HCT116 (cell line): ENCODE measurements around the gene LYRM9. TPM values are rescaled to one million over a fixed set of nuclear protein-coding genes. Genes with fewer than 3 reads are reported as not detected.
"Not testable (repeated sequence)": the region's sequence is repeated elsewhere in the genome, so short reads cannot be mapped to it uniquely, and the experiment has no call there.

Experiments used
- ATAC-seq: fragments of 200-7000 bp; cut with Tn5 transposase; 2 replicates; pipeline ENCODE4 v1.9.1; 2020; ENCODE audit warnings: mild to moderate bottlenecking, moderate library complexity
- BruUV-seq: library from RNA; stranded (reverse); fragments of 400-500 nt; replicated peaks from 2 replicates; lab custom pipeline; 2021; lab: Mats Ljungman, UMichigan
- CTCF ChIA-PET: fragments of 300-600 bp; sonication (Branson Sonifier 250); formaldehyde crosslinking; loops from one replicate; lab custom pipeline; 2021; ENCODE audit warnings: antibody characterized with exemption; lab: Charles Lee
- POLR2A ChIA-PET: fragments of 300-600, 350-600 bp; sonication (Branson Sonifier 250); formaldehyde crosslinking; loops from one replicate; lab custom pipeline; 2021; ENCODE audit warnings: antibody characterized with exemption; lab: Charles Lee
- RAD21 ChIA-PET, 2 experiments: fragments of 300-600 bp; sonication (Branson Sonifier 250); formaldehyde crosslinking; loops; one replicate each; lab custom pipeline; 2023; ENCODE audit warnings: low total read pairs in 2 of 2; ENCODE audit not compliant: uncharacterized antibody in 2 of 2, unreplicated experiment in 2 of 2, low non-redundant PET in 1 of 2; lab: Charles Lee
- DNase-seq: peaks from one replicate; pipeline ENCODE4 v3.0.0-alpha.2; 2010; ENCODE audit warnings: low read depth, low spot score
- H2AFZ ChIP-seq: fragments of 200-600 bp; shearing (Covaris generic), sonication (generic); 2 replicates; pipeline ENCODE4 v1.6.1; 2017; ENCODE audit warnings: low read depth, mixed run types, mixed read lengths, antibody characterized with exemption, low read length; ENCODE audit not compliant: poor library complexity, severe bottlenecking
- H3K27ac ChIP-seq: 2 replicates; pipeline ENCODE4 v1.5.1; 2012; ENCODE audit warnings: low read depth, low read length
- H3K27me3 ChIP-seq: fragments of 200-600 bp; sonication (generic); 2 replicates; pipeline ENCODE4 v1.6.1; 2016; ENCODE audit warnings: mixed run types, low read length, mixed read lengths; ENCODE audit not compliant: insufficient read depth
- H3K36me3 ChIP-seq, 2 experiments: fragments of 200-500 bp in 1 of 2; fragments of 200-600 bp in 1 of 2; sonication (Bioruptor generic) in 1 of 2; sonication (generic) in 1 of 2; 2 replicates each; pipeline versions ENCODE4 v1.5.1 to v1.6.1; 2014 to 2016; ENCODE audit warnings: low read length in 2 of 2, inconsistent platforms in 1 of 2, mixed read lengths in 1 of 2, mixed run types in 1 of 2; ENCODE audit not compliant: insufficient read depth in 2 of 2, control insufficient read depth in 1 of 2
- H3K4me1 ChIP-seq, 2 experiments: fragments of 200-600 bp in 1 of 2; sonication (generic) in 1 of 2; 2 replicates each; pipeline versions ENCODE4 v1.5.1 to v1.6.1; 2012 to 2017; ENCODE audit warnings: low read length in 2 of 2, inconsistent platforms in 1 of 2, mild to moderate bottlenecking in 1 of 2, mixed read lengths in 1 of 2, mixed run types in 1 of 2, moderate library complexity in 1 of 2; ENCODE audit not compliant: insufficient read depth in 2 of 2, control insufficient read depth in 1 of 2
- H3K4me2 ChIP-seq: fragments of 200-600 bp; sonication (generic); 2 replicates; pipeline ENCODE4 v1.6.1; 2017; ENCODE audit warnings: mixed run types, low read length, mixed read lengths
- H3K4me3 ChIP-seq, 2 experiments: fragments of 200-600 bp in 1 of 2; sonication (generic) in 1 of 2; replicated peaks in 1 of 2; 2 replicates each; pipeline ENCODE4 v1.5.1; 2011 to 2016; ENCODE audit warnings: low read length in 2 of 2, control low read depth in 1 of 2, low read depth in 1 of 2, mild to moderate bottlenecking in 1 of 2, mixed read lengths in 1 of 2, mixed run types in 1 of 2
- H3K79me2 ChIP-seq: fragments of 200-600 bp; sonication (generic); 2 replicates; pipeline ENCODE4 v1.6.1; 2017; ENCODE audit warnings: mild to moderate bottlenecking, mixed run types, low read length, moderate library complexity, mixed read lengths; ENCODE audit not compliant: insufficient read depth
- H3K9ac ChIP-seq: fragments of 200-600 bp; sonication (generic); 2 replicates; pipeline ENCODE4 v1.6.1; 2016; ENCODE audit warnings: low read length, mixed read lengths
- H3K9me2 ChIP-seq: fragments of 200-600 bp; sonication (generic), shearing (Covaris generic); 2 replicates; pipeline ENCODE4 v1.6.1; 2017; ENCODE audit warnings: mixed run types, mild to moderate bottlenecking, moderate library complexity; ENCODE audit not compliant: insufficient read depth
- H3K9me3 ChIP-seq, 2 experiments: fragments of 200-500 bp in 1 of 2; fragments of 200-600 bp in 1 of 2; sonication (Bioruptor generic) in 1 of 2; sonication (generic) in 1 of 2; 2 replicates each; pipeline ENCODE4 v1.6.1; 2014 to 2017; ENCODE audit warnings: low read length in 2 of 2, mixed read lengths in 2 of 2, inconsistent platforms in 1 of 2, low read depth in 1 of 2, mild to moderate bottlenecking in 1 of 2, mixed run types in 1 of 2, moderate library complexity in 1 of 2; ENCODE audit not compliant: control insufficient read depth in 1 of 2, insufficient read depth in 1 of 2
- H4K20me1 ChIP-seq: fragments of 200-600 bp; sonication (generic), shearing (Covaris generic); 2 replicates; pipeline ENCODE4 v1.6.1; 2017; ENCODE audit warnings: mixed run types, mild to moderate bottlenecking, moderate library complexity; ENCODE audit not compliant: insufficient read depth
- ATF3 ChIP-seq: IDR thresholded peaks from 2 replicates; pipeline ENCODE4 v1.6.1; 2012
- FOSL1 ChIP-seq: IDR thresholded peaks from 2 replicates; pipeline ENCODE4 v1.6.1; 2012; ENCODE audit warnings: low read depth
- MAX ChIP-seq: IDR thresholded peaks from 2 replicates; pipeline ENCODE4 v1.6.1; 2012
- SIN3A ChIP-seq: IDR thresholded peaks from 2 replicates; pipeline ENCODE4 v1.6.1; 2012; ENCODE audit warnings: low read depth
- SRF ChIP-seq: IDR thresholded peaks from 2 replicates; pipeline ENCODE4 v1.6.1; 2012; ENCODE audit warnings: low read depth
- ZBTB33 ChIP-seq: IDR thresholded peaks from 2 replicates; pipeline ENCODE4 v1.6.1; 2011; ENCODE audit warnings: mild to moderate bottlenecking, low read length, moderate library complexity; ENCODE audit not compliant: insufficient replicate concordance; ENCODE audit errors: extremely low read depth
- ZNF274 ChIP-seq: fragments of 200-500 bp; sonication (Bioruptor generic); IDR thresholded peaks from 2 replicates; pipeline ENCODE4 v1.6.1; 2014; ENCODE audit warnings: mild to moderate bottlenecking, low read depth, low read length, inconsistent platforms
- intact Hi-C: fragments of 100-400 bp; cut with micrococcal nuclease; formaldehyde crosslinking; loops from 2 replicates; pipeline ENCODE4 v1.10.0; 2022
- total RNA-seq: library from RNA; stranded (reverse); gene quantifications from one replicate; pipeline ENCODE4 v1.2.1, GENCODE V29; 2021; ENCODE audit not compliant: unreplicated experiment

The LYRM9 gene
- total RNA-seq, 1 experiment from 2014 or later, result 4.8 TPM

- DNase-seq, H2AFZ ChIP-seq, H3K27ac ChIP-seq, H3K4me2 ChIP-seq, H3K79me2 ChIP-seq, H4K20me1 ChIP-seq, POLR2A ChIA-PET, intact Hi-C loops, H3K4me3 ChIP-seq, H3K9me3 ChIP-seq, H3K9me2 ChIP-seq, H3K36me3 ChIP-seq, H3K27me3 ChIP-seq, CTCF ChIA-PET, H3K9ac ChIP-seq, H3K4me1 ChIP-seq, RAD21 ChIA-PET, BruUV-seq, ATAC-seq: not testable (repeated sequence)
Observed at GRCh38 chr17:27838607-27839006, 54.6 kb downstream of the LYRM9 start.

- H3K27ac ChIP-seq, BruUV-seq, H3K9ac ChIP-seq, H3K9me2 ChIP-seq, H3K4me2 ChIP-seq, H3K9me3 ChIP-seq, ATAC-seq, H4K20me1 ChIP-seq, H3K4me3 ChIP-seq, H3K4me1 ChIP-seq, H3K36me3 ChIP-seq, intact Hi-C loops, H3K79me2 ChIP-seq, H3K27me3 ChIP-seq, POLR2A ChIA-PET, RAD21 ChIA-PET, H2AFZ ChIP-seq, CTCF ChIA-PET, DNase-seq: not testable (repeated sequence)
Observed at GRCh38 chr17:27837769-27838168, 55.4 kb downstream of the LYRM9 start.

GRCh38 chr17:27836651-27837050 lies 56.5 kb downstream of the LYRM9 start:
- Histone ChIP-seq H3K27me3 (no peaks in the 10 kb centered on the region), H4K20me1 (no peaks in the 10 kb centered on the region), H3K79me2 (no peaks in the 10 kb centered on the region), H3K4me3 (no peak overlapping the region), H3K36me3 (no peaks in the 10 kb centered on the region), H3K27ac (no peak overlapping the region), H3K9me2 (no peaks in the 10 kb centered on the region), H2AFZ (no peak overlapping the region), H3K4me2 (no peak overlapping the region), H3K4me1 (no peaks in the 10 kb centered on the region), H3K9me3 (no peaks in the 10 kb centered on the region), H3K9ac (no peak overlapping the region)
- no peak for ATAC-seq
- POLR2A ChIA-PET, result no interaction called here
- BruUV-seq, result no TSS peak
- CTCF ChIA-PET, result no interaction called here
- no peak for DNase-seq
- RAD21 ChIA-PET, result no interaction called here
- intact Hi-C loops, result no loop called here
- no peak for TF ChIP-seq ATF3
- TF ChIP-seq ZBTB33, result no peak
- no peak for TF ChIP-seq FOSL1
- no peak for TF ChIP-seq MAX
- no peak for TF ChIP-seq ZNF274
- TF ChIP-seq SRF, result no peak
- TF ChIP-seq SIN3A, result no peak
